CD4-positive, alpha-beta T cell treated with Interleukin-17A for 4 hours (primary cell): ENCODE results near the gene CLSTN2.

Experiments
- DNase-seq: peaks from one replicate; pipeline ENCODE4 v3.0.0-alpha.2; 2020; ENCODE audit warnings: mixed read lengths

The CLSTN2 gene

DNA sequence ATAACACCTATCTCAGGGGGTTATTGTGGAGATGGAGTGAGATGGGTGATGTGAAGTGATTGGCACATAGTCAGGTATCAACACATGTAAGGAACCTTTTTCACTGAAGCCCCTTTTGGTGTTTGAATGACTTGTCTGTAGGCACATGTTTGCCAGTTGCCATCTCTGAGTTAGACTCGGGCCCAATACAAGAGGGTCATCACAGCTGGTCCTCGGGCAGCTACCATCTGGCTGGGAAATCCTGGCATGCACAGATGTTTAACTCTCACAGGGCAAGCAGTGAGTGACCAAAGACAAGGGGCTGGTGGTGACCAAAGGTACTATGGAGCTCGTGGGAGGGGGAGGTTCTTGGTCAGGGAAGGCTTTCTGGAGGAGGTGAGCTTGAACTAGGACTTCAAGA lies 118.8 kb downstream of the CLSTN2 start:
- no peak for DNase-seq

DNA sequence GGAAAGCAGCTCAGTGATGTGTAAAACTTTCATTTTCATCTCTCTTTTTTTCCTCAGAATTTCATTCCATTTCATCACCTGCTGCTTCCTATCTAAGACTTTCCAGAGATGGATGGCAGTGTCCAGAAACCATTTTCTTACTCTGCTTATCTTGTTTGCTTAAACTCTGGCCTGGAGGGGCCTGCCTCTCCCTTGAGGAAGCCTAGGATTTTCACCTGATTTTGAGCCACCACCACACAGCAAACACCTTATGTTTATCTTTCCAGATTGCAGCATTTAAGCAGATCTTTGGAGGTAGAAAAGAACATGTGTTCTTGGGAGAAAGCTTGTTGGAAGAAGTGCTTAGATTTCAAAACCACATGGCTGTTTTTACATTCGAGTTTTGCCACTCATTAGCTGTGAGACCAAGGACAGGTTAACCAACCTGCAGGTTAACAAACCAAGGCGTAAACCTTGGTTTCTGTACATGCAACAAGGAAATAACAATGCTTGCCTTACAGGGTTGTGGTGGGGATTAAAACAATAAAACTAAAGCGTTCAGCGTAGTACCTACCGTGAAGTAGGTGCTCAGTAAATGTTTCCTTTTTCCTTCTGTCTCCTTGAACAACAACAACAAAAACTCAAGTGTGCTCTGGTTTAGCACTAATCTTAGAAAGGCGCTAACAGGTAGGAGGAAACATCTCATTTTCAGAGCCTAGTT lies 120.3 kb downstream of the CLSTN2 start:
- DNase-seq: no peak

- DNase-seq: no peak
Measured at GRCh38 chr3:140056047-140056446, 121.1 kb downstream of the CLSTN2 start.

GRCh38 chr3:140061211-140061610 lies 126.2 kb downstream of the CLSTN2 start:
- DNase-seq: no peak

DNA sequence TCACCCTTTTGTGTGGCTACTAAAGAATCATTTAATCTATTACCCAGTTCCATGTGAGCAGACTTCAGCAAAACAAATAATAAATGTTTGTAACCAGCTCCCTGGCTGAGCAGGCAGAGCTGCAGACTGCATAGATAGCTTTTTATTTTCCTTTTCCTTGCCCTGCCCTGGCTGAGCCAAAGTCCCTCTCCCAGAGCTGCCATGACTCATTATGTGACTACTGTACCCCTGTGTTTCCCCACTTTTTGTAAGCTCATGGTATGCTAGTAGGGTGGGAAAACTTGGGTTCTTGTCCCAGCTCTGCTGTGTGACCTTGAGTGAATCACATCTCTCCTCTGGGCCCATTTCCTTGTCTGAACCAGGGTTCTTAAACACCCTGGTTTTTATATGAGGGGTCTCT lies 127.5 kb downstream of the CLSTN2 start:
- no peak for DNase-seq

- DNase-seq: no peak
Measured at GRCh38 chr3:140067487-140067886, 132.5 kb downstream of the CLSTN2 start.

DNA sequence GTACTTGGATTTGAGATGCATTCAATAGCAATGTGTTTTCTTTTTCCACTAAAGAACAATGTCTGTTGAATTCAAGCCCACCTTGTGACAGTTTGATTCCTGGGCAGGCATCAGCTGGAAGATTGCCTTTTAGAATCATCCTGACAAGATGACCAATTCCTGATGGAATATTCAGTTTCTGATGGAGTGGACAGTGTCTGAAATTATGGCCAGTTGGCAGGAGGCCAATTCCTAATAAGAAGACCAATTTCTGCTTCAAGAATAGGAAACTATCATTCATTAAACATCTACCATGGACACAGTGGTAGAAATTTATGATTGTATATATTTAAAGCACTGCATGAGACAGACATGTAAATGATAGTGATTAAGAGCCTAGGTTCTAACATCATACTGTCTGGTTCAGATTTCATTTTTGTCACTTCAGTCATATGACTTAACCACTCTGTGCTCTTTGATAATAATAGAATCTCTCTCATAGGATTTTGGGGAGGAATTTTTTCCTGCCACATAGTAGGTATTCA lies 133.6 kb downstream of the CLSTN2 start:
- DNase-seq: no peak

- no peak for DNase-seq
Measured at GRCh38 chr3:140073278-140074045, 138.5 kb downstream of the CLSTN2 start.

DNA sequence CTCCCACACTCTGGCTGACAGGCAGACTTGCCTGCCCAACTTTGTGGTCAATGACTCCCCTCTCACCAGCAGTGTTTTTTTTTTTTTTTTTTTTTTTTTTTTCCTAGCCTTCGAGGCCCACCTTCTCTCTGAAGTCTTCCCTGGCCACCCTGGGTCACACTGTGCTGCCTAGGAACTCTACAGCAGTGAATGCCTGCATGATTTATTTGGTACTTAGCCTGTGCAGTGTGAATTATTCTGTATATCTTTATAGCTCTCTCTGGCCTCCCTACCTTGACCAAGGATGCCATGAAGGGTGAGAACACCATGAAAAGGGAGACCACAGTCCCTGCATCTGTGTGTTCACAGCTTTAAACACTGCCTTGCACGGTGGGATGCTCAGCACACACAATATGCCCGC lies 141.6 kb downstream of the CLSTN2 start:
- no peak for DNase-seq

GRCh38 chr3:140077406-140077805 lies 142.4 kb downstream of the CLSTN2 start:
- no peak for DNase-seq

GRCh38 chr3:140078343-140078742 lies 143.4 kb downstream of the CLSTN2 start:
- no peak for DNase-seq

DNA sequence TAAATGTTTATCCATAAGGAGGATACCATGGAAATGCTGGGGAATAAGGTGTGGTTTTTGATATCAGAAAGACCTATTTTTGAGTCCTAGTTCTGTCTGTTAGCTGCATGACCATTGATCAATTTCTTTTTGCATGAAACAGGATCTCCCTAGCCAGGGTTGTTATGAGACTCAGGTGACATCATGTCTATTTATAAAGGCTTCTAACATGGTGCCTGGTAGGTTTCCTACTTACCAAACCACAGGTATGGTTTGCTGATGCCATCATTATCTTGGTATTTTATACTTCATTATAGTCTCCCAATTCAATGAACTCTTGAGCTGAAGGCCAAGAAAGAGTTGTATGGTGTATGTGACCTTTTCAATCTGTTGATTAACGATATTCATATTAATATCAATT lies 144.0 kb downstream of the CLSTN2 start:
- no peak for DNase-seq

DNA sequence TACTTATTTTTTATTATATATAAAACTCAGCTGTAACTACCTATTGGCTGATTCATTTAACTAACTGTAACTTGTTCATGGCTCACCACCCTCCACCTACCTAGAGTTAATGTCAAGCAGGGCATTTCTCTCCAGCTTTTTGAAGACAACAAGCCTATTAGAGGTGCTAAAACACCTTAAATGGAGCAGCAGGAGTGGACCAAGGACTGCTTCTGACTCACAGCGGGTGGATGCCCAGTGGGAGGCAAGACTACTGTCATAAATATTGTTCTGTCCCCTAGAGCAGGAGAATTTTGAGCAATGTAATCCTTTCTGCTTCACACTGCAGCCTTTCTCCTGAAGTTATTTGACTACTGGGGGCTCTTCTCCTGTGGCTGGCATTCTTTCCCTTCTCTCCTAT lies 146.9 kb downstream of the CLSTN2 start:
- DNase-seq: no peak

GRCh38 chr3:140085001-140085400 lies 150.0 kb downstream of the CLSTN2 start:
- no peak for DNase-seq

GRCh38 chr3:140086642-140087041 lies 151.7 kb downstream of the CLSTN2 start:
- DNase-seq: no peak

- no peak for DNase-seq
Measured at GRCh38 chr3:140088058-140088457, 153.1 kb downstream of the CLSTN2 start.

DNA sequence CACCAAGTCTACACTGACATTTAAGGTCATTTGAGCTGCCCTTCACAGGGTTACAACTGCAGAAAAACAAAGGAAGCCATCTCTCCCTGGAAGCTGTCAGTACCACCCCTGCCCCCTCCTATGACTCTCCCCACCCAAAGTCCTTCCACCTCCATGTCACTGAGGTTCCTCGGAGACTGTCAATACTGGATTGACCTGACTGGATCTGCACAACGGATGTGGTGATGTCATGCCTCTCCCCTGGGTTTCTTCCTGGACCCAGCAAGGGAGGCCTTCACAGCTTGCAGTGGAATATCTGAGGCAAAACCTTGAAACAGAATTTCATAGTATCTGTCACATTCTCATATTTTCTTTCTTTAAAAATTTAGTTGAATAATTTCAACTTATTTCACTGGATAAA lies 153.5 kb downstream of the CLSTN2 start:
- DNase-seq: no peak

DNA sequence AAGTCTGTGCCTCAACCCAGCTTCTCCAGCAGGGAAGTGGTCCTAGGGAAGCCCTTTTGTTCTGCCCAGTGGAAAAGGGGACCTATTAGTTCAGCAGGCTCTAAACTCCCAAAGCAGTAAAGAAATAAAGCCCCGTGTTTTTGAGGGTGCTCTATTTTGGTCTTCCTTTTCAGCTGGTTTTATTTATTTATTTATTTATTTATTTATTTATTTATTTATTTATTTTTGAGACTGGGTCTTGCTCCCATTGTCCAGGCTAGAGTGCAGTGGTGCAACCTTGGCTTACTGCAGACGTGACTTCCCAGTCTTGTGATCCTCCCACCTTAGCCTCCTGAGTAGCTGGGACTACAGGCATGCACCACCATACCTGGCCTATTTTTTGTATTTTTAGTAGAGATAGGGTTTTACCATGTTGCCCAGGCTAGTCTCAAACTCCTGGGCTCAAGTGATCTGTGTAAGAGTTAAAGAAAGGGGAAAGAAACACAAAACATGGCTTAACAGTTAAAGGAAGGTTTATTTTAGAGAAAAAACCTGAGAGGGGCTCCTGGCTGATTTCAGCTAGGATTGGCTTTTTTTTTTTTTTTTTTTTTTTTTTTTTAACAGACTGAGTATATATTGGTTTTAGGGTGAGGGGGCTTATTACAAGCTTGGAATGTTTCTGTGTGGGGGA lies 154.6 kb downstream of the CLSTN2 start:
- no peak for DNase-seq

- no peak for DNase-seq
Measured at GRCh38 chr3:140091143-140091542, 156.2 kb downstream of the CLSTN2 start.

GRCh38 chr3:140092848-140093536 lies 158.0 kb downstream of the CLSTN2 start:
- DNase-seq: no peak

DNA sequence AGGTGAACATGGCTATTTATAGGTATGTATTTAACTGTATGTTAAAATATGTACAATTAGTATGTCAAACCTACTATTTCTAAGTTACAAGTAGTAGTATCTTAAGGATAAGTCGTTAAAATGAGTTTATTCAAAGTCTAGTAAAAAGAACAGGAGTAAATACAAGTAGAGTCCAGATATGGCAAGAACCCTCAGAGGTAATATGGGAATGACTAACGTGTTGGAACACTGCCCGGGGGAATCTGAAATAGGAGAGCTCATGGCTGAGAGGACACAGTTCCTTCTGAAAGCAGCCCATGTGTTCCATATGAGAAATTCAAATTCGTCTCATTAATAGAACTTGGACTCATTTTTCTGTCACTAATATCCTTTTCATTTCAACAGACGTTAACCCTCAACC lies 158.8 kb downstream of the CLSTN2 start:
- no peak for DNase-seq

GRCh38 chr3:140094487-140094886 lies 159.5 kb downstream of the CLSTN2 start:
- DNase-seq: no peak

DNA sequence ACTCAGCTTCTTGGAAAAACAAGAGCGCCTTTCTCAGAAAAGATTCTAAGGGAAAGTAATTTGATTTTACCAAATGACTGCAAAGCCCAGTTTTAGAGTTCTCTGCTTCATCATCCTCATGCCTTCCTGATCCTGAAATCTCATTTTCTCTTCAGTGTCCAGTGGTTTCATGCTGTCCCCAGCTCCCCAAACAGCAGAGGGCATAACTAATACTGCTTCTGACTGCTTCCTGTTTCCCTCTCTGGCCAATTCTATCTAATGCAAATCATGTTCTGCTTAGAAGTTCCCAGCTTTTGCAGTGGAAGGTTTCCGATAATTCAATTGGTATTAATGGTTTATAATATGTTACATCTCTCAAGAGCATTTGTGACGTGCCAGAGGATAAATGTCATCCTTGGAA lies 161.1 kb downstream of the CLSTN2 start:
- no peak for DNase-seq
